ENCODE measurements around the gene AGPAT4. TPM values are rescaled to one million over a fixed set of nuclear protein-coding genes. Genes with fewer than 3 reads are reported as not detected.

The AGPAT4 gene
- total RNA-seq, 1 donor from 2014 or later, result 24.4 TPM

DNA sequence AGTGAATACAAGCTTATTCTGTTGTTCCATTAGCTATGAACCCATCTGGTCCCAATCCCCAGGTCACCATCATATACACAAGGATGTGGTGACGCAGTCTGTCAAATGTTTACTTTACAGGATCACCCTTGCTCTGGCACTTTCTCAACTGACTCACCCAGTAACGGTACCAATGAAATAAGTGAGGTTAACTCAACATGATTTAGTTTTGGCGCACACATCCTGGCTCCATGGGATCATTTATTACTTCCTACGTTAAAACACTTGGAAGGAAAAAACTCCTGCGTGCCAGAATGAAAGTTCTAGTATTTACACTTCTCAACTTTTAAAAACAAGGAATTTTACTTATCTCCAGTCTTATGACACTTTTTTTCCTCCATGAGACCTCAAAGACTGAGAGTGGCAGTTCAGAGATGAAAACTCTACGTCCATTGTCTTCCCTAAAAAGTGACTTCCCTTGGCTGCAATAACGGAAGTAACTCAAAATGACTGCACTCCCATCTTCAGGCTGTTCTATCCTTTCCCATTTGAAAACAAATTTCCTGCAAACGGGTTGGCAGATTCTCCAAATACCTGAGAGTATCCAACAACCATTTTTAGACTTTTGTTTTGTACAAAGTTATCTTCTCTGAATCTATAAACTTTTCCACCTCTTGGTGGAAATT, 15.9 kb downstream of the AGPAT4 start:
- Mint-ChIP-seq H3K4me1 (ENCODE audit: unreplicated experiment) (peaks cover 38% of the 10 kb centered on the region), H3K9me3 (no peaks in the 10 kb centered on the region), H3K27me3 (no peaks in the 10 kb centered on the region), H3K4me3 (no peak overlapping the region), H3K36me3 (peaks cover 21% of the 10 kb centered on the region), H3K27ac (no peak overlapping the region)
- TF ChIP-seq, protein P1, sequence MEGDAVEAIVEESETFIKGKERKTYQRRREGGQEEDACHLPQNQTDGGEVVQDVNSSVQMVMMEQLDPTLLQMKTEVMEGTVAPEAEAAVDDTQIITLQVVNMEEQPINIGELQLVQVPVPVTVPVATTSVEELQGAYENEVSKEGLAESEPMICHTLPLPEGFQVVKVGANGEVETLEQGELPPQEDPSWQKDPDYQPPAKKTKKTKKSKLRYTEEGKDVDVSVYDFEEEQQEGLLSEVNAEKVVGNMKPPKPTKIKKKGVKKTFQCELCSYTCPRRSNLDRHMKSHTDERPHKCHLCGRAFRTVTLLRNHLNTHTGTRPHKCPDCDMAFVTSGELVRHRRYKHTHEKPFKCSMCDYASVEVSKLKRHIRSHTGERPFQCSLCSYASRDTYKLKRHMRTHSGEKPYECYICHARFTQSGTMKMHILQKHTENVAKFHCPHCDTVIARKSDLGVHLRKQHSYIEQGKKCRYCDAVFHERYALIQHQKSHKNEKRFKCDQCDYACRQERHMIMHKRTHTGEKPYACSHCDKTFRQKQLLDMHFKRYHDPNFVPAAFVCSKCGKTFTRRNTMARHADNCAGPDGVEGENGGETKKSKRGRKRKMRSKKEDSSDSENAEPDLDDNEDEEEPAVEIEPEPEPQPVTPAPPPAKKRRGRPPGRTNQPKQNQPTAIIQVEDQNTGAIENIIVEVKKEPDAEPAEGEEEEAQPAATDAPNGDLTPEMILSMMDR (conservative IDR thresholded peaks at IDR 0.05), result no peak
- no peak for DNase-seq (ENCODE audit: extremely low spot score, unreplicated experiment)

- Mint-ChIP-seq H3K9me3 (no peaks in the 10 kb centered on the region), H3K36me3 (peaks cover 19% of the 10 kb centered on the region), H3K4me3 (no peak overlapping the region), H3K4me1 (ENCODE audit: unreplicated experiment) (peaks cover 30% of the 10 kb centered on the region), H3K27me3 (no peaks in the 10 kb centered on the region), H3K27ac (no peak overlapping the region)
- TF ChIP-seq, protein P1 (conservative IDR thresholded peaks at IDR 0.05), result no peak
- DNase-seq (ENCODE audit: extremely low spot score, unreplicated experiment), result no peak
These were observed 17.5 kb downstream of the AGPAT4 start for GRCh38 chr6:161256407-161256806.

- H3K4me3 Mint-ChIP-seq, result no peak overlapping the region
- H3K27ac Mint-ChIP-seq, result no peak overlapping the region
- H3K36me3 Mint-ChIP-seq, result peaks cover 18% of the 10 kb centered on the region
- peaks cover 24% of the 10 kb centered on the region for H3K4me1 Mint-ChIP-seq (ENCODE audit: unreplicated experiment)
- H3K27me3 Mint-ChIP-seq, result no peaks in the 10 kb centered on the region
- TF ChIP-seq, protein P1 (conservative IDR thresholded peaks at IDR 0.05), result no peak
- DNase-seq (ENCODE audit: extremely low spot score, unreplicated experiment), result no peak
- no peaks in the 10 kb centered on the region for H3K9me3 Mint-ChIP-seq
These were observed 18.3 kb downstream of the AGPAT4 start for GRCh38 chr6:161255518-161255917.

DNA sequence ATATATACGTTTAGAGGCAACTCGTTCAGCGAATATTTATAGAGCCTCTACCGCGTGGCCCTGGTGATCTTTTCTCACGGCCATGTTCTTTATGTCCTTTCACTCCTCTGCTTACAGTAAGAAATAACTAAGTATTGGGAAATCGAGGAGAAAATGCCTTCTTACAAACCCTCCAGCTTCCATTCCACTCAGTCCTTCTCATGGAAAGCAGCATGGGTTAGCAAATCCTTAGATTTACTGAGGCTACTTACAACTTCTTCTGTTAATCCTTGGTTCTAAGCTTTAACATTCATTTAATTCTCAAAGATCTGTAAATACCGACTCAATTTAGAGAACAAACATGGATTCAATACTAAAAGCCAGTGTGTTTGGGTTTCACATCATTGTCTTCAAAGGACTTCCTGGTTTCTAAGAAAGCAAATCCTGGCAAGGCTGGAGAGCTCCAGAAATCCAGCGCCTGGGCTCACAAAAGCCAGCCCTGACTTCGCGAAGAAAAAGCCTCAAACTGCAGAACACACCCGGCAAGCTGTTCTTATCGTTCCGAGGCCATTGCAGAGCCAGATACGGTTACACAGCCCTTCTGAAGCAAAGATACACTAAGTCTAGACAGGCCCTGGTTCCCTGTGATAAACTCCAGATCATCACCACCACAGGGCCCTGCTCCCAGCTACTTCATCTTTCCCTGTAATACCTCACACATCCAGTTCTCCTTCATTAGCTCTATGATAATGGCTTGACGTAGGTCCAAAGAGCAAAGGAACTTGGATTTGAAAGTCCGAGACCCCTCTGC, 19.2 kb downstream of the AGPAT4 start:
- H3K4me3 Mint-ChIP-seq, result no peak overlapping the region
- H3K27ac Mint-ChIP-seq, result no peak overlapping the region
- H3K36me3 Mint-ChIP-seq, result peaks cover 21% of the 10 kb centered on the region
- no peaks in the 10 kb centered on the region for H3K9me3 Mint-ChIP-seq
- peaks cover 24% of the 10 kb centered on the region for H3K4me1 Mint-ChIP-seq (ENCODE audit: unreplicated experiment)
- no peak for DNase-seq (ENCODE audit: extremely low spot score, unreplicated experiment)
- TF ChIP-seq, protein P1 (conservative IDR thresholded peaks at IDR 0.05), result no peak
- no peaks in the 10 kb centered on the region for H3K27me3 Mint-ChIP-seq

- DNase-seq (ENCODE audit: extremely low spot score, unreplicated experiment), result no peak
- Mint-ChIP-seq H3K27ac (no peak overlapping the region), H3K36me3 (peaks cover 20% of the 10 kb centered on the region), H3K4me1 (ENCODE audit: unreplicated experiment) (peaks cover 24% of the 10 kb centered on the region), H3K4me3 (no peak overlapping the region), H3K9me3 (no peaks in the 10 kb centered on the region), H3K27me3 (no peaks in the 10 kb centered on the region)
- TF ChIP-seq, protein P1 (conservative IDR thresholded peaks at IDR 0.05), result no peak
These were observed 19.8 kb downstream of the AGPAT4 start for GRCh38 chr6:161254126-161254463.
